ENCODE data around the gene IGSF9. TPM values are rescaled to one million over a fixed set of nuclear protein-coding genes. Genes with fewer than 3 reads are reported as not detected.
A peak's percentile ranks its signal among the peaks of the same experiment; 100 is the strongest.

IGSF9 gene
- total RNA-seq, 2 experiments from 2014 or later, result 0.07 TPM; not detected in 1

DNA sequence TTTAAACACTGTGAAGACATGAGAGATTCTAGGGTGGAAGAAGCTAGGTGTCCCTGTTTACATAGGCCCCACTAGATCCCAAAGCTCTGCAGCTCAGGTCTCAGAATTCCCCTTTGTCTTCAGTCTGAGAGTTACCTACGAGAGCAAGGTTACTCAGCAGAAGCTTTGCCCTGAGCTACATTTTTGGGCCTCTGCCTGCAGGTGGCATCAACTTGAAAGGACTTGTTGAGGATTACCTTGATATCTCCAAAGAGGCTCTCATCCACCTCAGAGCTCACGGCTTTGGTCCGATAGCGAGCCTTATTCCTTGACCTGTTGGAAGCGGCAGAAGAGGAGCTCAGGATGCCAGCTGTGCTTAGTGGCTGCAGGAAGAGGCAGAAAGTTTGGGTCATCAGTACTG is 52.5 kb downstream of the IGSF9 start:
- Mint-ChIP-seq H3K9me3 (no peaks in the 10 kb centered on the region), H3K27me3 (no peaks in the 10 kb centered on the region), H3K27ac (no peak overlapping the region), H3K4me3 (no peak overlapping the region), H3K36me3 (ENCODE audit: low read depth) (no peaks in the 10 kb centered on the region), H3K4me1 (ENCODE audit: low read depth) (peaks cover 14% of the 10 kb centered on the region)
- CTCF ChIA-PET, result interaction anchor here (0.8 to 14.1 kb wide), 29 partner anchors 8 to 731 kb away, joined by 3 to 482 read pairs (median 4); partner anchors contain the start of genes CFAP45, DUSP23, FCRL6 and SLAMF8
- POLR2A ChIA-PET, result no interaction called here
- ATAC-seq, result no peak
- intact Hi-C loops (cut with micrococcal nuclease), result loop anchor here (5.0 kb wide), 1 partner anchor 111 kb away; the partner anchor contains the start of gene DUSP23
- TF ChIP-seq, protein P1, sequence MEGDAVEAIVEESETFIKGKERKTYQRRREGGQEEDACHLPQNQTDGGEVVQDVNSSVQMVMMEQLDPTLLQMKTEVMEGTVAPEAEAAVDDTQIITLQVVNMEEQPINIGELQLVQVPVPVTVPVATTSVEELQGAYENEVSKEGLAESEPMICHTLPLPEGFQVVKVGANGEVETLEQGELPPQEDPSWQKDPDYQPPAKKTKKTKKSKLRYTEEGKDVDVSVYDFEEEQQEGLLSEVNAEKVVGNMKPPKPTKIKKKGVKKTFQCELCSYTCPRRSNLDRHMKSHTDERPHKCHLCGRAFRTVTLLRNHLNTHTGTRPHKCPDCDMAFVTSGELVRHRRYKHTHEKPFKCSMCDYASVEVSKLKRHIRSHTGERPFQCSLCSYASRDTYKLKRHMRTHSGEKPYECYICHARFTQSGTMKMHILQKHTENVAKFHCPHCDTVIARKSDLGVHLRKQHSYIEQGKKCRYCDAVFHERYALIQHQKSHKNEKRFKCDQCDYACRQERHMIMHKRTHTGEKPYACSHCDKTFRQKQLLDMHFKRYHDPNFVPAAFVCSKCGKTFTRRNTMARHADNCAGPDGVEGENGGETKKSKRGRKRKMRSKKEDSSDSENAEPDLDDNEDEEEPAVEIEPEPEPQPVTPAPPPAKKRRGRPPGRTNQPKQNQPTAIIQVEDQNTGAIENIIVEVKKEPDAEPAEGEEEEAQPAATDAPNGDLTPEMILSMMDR (IDR thresholded peaks at IDR 0.05), result no peak
- no peak for DNase-seq

DNA sequence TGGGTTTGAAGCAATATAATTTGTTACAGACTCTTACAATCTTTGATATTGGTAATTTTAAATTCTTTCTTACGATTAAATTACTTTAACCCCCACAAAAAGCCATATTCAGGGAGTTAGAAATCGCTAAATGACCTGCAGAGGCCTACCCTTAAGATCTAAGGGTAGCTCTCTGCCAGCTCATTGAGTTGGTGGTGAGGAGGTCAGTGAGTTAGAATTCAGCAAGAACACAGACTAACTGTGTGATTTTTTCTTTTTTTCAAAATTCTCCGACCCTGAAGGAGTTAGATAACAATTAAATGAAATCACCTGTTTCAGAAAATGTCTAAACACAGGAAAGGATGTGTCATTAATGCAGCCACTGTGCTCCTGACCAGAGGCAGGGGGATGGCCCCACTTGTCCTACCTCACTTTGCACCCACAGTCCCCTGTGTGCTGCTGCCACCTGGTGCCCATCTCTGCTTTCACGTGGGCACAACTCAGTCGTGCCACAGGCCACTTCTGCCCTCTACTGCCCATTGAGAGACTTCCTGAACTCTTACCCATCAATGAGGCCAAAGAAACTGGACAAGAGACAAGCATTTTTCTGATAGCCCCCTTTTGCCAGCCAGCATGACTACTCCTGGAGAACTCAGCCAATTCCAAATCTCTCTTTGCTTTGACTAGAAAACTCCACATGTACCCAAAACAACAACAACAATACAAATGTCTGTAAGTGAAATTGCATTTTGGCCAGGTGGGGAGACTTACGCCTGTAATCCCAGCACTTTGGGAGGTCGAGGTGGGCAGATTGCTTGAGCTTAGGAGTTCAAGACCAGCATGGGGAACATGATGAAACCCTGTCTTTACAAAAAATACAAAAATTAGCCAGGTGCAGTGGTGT is 53.9 kb downstream of the IGSF9 start:
- peaks cover 14% of the 10 kb centered on the region for H3K4me1 Mint-ChIP-seq (ENCODE audit: low read depth)
- ATAC-seq, result peak; percentile 98
- TF ChIP-seq, protein P1 (IDR thresholded peaks at IDR 0.05), result peak; percentile 99
- no peaks in the 10 kb centered on the region for H3K27me3 Mint-ChIP-seq
- intact Hi-C loops (cut with micrococcal nuclease), result loop anchor here (1.0 to 5.0 kb wide), 2 partner anchors 93 to 109 kb away; partner anchors contain the start of gene DUSP23
- no peaks in the 10 kb centered on the region for H3K36me3 Mint-ChIP-seq (ENCODE audit: low read depth)
- no peak overlapping the region for H3K27ac Mint-ChIP-seq
- no peaks in the 10 kb centered on the region for H3K9me3 Mint-ChIP-seq
- ChIA-PET POLR2A (interaction anchor here (0.8 to 1.8 kb wide), 2 partner anchors 32 to 87 kb away, joined by 3 to 4 read pairs; no protein-coding TSS in a partner anchor), CTCF (interaction anchor here (0.7 to 14.1 kb wide), 50 partner anchors 9 to 678 kb away, joined by 3 to 482 read pairs (median 4); partner anchors contain the start of genes CFAP45, DUSP23, FCRL6 and SLAMF8)
- peak; percentile 87 for DNase-seq
- no peak overlapping the region for H3K4me3 Mint-ChIP-seq

DNA sequence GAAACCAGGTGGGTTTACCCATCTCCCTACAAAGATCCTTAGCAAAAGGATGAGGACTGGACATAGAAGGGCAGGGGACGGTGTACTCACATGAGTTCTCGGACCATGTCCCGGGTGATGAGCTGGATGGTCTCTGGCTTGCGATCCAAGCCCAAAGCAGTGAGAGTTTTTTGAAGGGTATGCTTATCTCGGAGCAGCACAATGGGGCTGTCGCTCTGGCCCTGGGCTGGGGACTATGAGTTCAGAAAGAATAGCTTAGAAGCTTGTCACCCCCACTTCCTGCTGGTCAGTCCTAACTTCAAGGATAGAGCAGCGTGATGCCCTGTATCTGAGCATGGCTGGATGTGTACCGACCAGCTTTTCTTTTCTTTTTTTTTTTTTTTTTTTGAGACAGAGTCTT is 55.0 kb downstream of the IGSF9 start:
- H3K4me1 Mint-ChIP-seq (ENCODE audit: low read depth), result peaks cover 14% of the 10 kb centered on the region
- POLR2A ChIA-PET, result interaction anchor here (1.2 to 1.8 kb wide), 3 partner anchors 25 to 102 kb away, joined by 3 to 4 read pairs (median 3); no protein-coding TSS in a partner anchor

DNA sequence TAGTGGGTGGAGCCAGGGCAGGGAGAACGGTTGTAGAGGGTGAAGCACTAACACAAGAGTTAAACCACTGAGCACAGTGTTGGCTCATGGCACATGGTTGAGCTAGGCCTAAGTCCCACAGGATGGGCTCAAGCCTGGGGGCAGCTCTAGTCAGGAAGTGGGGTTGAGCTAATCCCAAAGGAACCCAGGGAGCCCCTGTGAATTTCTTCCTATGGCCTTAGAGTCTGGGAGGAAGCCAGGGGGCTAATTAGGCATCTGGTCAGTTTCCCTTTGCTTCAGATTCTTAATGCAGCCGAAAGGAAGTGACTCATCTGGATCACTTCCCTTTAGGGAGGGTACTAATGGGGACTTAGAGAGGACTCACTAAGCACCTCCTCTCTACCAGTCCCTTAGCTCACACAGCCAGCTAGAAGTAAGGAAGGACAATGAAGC is 55.6 kb downstream of the IGSF9 start:
- Mint-ChIP-seq H3K9me3 (no peaks in the 10 kb centered on the region), H3K27ac (no peak overlapping the region), H3K36me3 (ENCODE audit: low read depth) (no peaks in the 10 kb centered on the region), H3K27me3 (no peaks in the 10 kb centered on the region), H3K4me1 (ENCODE audit: low read depth) (peaks cover 14% of the 10 kb centered on the region), H3K4me3 (no peak overlapping the region)
- TF ChIP-seq, protein P1 (IDR thresholded peaks at IDR 0.05), result no peak
- ChIA-PET CTCF (interaction anchor here (0.9 to 14.1 kb wide), 12 partner anchors 9 to 676 kb away, joined by 3 to 482 read pairs (median 14); partner anchors contain the start of genes CFAP45, DUSP23 and FCRL6), POLR2A (interaction anchor here (1.2 to 1.8 kb wide), 4 partner anchors 26 to 101 kb away, joined by 3 to 4 read pairs (median 4); partner anchors contain the start of gene TAGLN2)
- no peak for DNase-seq
- ATAC-seq, result peak; percentile 60
- intact Hi-C loops (cut with micrococcal nuclease), result loop anchor here (5.0 kb wide), 1 partner anchor 108 kb away; the partner anchor contains the start of gene DUSP23

More for the DNA sequence above, 55.0 kb downstream of the IGSF9 start:
- Mint-ChIP-seq H3K4me3 (no peak overlapping the region), H3K36me3 (ENCODE audit: low read depth) (no peaks in the 10 kb centered on the region), H3K9me3 (no peaks in the 10 kb centered on the region), H3K27ac (no peak overlapping the region), H3K27me3 (no peaks in the 10 kb centered on the region)
- CTCF ChIA-PET, result interaction anchor here (0.9 to 14.1 kb wide), 28 partner anchors 10 to 676 kb away, joined by 3 to 482 read pairs (median 5); partner anchors contain the start of genes CFAP45, DUSP23, FCRL6 and SLAMF8
- intact Hi-C loops (cut with micrococcal nuclease), result loop anchor here (5.0 kb wide), 1 partner anchor 108 kb away; the partner anchor contains the start of gene DUSP23
- ATAC-seq (no peak), DNase-seq (no peak)
- TF ChIP-seq, protein P1 (IDR thresholded peaks at IDR 0.05), result no peak

Data from activated CD8-positive, alpha-beta T cell treated with anti-CD3 and anti-CD28 coated beads for 36 hours (primary cell).